Karpas-422 (cell line): ENCODE data around the gene COX7C. TPM values are rescaled to one million over a fixed set of nuclear protein-coding genes. Genes with fewer than 3 reads are reported as not detected.
"Not testable (repeated sequence)": the region's sequence is repeated elsewhere in the genome, so short reads cannot be mapped to it uniquely, and the experiment has no call there.

Experiments used
- DNase-seq: peaks from one replicate; pipeline ENCODE4 v3.0.0-alpha.2; 2015
- H2AFZ ChIP-seq: fragments of 200-600 bp; sonication (generic); 2 replicates; pipeline ENCODE4 v1.6.1; 2014; ENCODE audit warnings: antibody characterized with exemption, low read length, mixed read lengths
- H3K27ac ChIP-seq: fragments of 200-600 bp; sonication (generic); 2 replicates; pipeline ENCODE4 v1.5.1; 2014; ENCODE audit warnings: mild to moderate bottlenecking, low read length, moderate library complexity
- H3K27me3 ChIP-seq: fragments of 200-600 bp; sonication (generic); 2 replicates; pipeline ENCODE4 v1.6.1; 2014; ENCODE audit warnings: low read length, mixed read lengths
- H3K36me3 ChIP-seq: fragments of 200-600 bp; sonication (generic); 2 replicates; pipeline ENCODE4 v1.6.1; 2014; ENCODE audit warnings: low read length, mixed read lengths; ENCODE audit not compliant: insufficient read depth
- H3K4me1 ChIP-seq: fragments of 200-600 bp; sonication (generic); 2 replicates; pipeline ENCODE4 v1.6.1; 2014; ENCODE audit warnings: mild to moderate bottlenecking, low read length, mixed read lengths
- H3K4me2 ChIP-seq: fragments of 200-600 bp; sonication (generic); 2 replicates; pipeline ENCODE4 v1.6.1; 2014; ENCODE audit warnings: low read length, low read depth, mild to moderate bottlenecking; ENCODE audit not compliant: poor library complexity, severe bottlenecking
- H3K4me3 ChIP-seq: fragments of 200-600 bp; sonication (generic); 2 replicates; pipeline ENCODE4 v1.5.1; 2014; ENCODE audit warnings: mild to moderate bottlenecking, antibody characterized with exemption, low read length, mixed read lengths
- H3K79me2 ChIP-seq: fragments of 200-600 bp; sonication (generic); 2 replicates; pipeline ENCODE4 v1.6.1; 2014; ENCODE audit warnings: mild to moderate bottlenecking, low read length, mixed read lengths
- H3K9ac ChIP-seq: fragments of 200-600 bp; sonication (generic); 2 replicates; pipeline ENCODE4 v1.6.0; 2014; ENCODE audit warnings: low read length
- H3K9me2 ChIP-seq: fragments of 200-600 bp; sonication (generic), shearing (Covaris generic); replicated peaks from 2 replicates; pipeline ENCODE4 v1.6.0; 2014; ENCODE audit warnings: mild to moderate bottlenecking, low read length, moderate library complexity; ENCODE audit not compliant: insufficient read depth
- H3K9me3 ChIP-seq: fragments of 300-700, 200-600 bp; sonication (generic); 2 replicates; pipeline ENCODE4 v1.6.1; 2014; ENCODE audit warnings: low read length, mixed read lengths
- H4K20me1 ChIP-seq: fragments of 200-600 bp; sonication (generic); 2 replicates; pipeline ENCODE4 v1.6.1; 2014; ENCODE audit warnings: mild to moderate bottlenecking, antibody characterized with exemption, low read length, low read depth; ENCODE audit not compliant: insufficient read depth
- total RNA-seq: library from RNA; depleted of rRNA; stranded (reverse); fragments of >200 nt; shearing (Covaris generic); gene quantifications from 2 replicates; pipeline ENCODE4 v1.2.3, GENCODE V29; 2014; ENCODE audit warnings: low replicate concordance; rRNA removed

COX7C gene
- 342 and 598 TPM in 2 replicates for total RNA-seq

- Histone ChIP-seq H3K4me2 (peak within 1 kb of the TSS; percentile 77), H4K20me1 (no peaks in the 10 kb centered on the region; the same call in 1 of the 2 replicates), H3K27me3 (no peaks in the 10 kb centered on the region), H3K9ac (peak within 1 kb of the TSS; percentile 83), H2AFZ (peak within 1 kb of the TSS; percentile 97), H3K4me3 (peak within 1 kb of the TSS; percentile 73), H3K9me2 (no peaks in the 10 kb centered on the region), H3K79me2 (peaks cover 15% of the 10 kb centered on the region), H3K9me3 (no peaks in the 10 kb centered on the region), H3K4me1 (peaks cover 9% of the 10 kb centered on the region), H3K36me3 (peaks cover 29% of the 10 kb centered on the region), H3K27ac (peak within 1 kb of the TSS; percentile 42)
- peak; percentile 99 for DNase-seq
Observed at GRCh38 chr5:86617756-86618576, at the start of gene COX7C. TSS of gene COX7C (plus strand) at chr5:86617941. CDS start at chr5:86618056, 115 bp downstream.

DNA sequence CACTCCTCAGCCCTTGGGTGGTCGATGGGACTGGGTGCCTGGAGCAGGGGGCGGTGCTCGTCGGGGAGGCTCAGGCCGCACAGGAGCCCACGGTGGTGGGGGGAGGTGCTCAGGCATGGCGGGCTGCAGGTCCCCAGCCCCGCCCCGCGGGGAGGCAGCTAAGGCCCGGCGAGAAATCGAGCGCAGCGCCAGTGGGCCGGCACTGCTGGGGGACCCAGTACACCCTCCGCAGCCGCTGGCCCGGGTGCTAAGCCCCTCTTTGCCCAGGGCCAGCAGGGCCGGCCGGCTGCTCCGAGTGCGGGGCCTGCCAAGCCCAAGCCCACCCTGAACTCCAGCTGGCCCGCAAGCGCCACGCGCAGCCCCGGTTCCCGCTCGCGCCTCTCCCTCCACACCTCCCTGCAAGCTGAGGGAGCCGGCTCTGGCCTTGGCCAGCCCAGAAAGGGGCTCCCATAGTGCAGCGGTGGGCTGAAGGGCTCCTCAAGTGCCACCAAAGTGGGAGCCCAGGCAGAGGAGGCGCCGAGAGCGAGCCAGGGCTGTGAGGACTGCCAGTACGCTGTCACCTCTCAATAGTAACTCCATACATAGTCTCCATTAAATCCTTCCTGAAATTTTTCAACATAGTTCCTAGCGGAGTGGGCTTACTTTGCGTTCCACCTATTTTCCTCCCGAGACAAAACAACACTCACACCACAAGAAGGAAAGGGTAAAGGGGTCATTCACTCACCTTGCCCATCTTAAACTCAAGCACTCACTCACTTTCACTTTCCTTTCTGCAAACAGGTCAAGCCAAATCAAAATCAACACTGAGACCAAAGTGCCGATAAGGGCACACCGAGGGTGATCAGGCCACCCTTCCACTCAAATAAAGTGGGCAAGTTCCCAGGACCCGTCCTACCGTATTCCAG, 48.0 kb upstream of the COX7C start:
- not testable (repeated sequence) for H3K4me2 ChIP-seq, H3K27ac ChIP-seq, H4K20me1 ChIP-seq, H3K4me1 ChIP-seq, H3K9me2 ChIP-seq, H3K79me2 ChIP-seq, DNase-seq, H3K36me3 ChIP-seq, H3K9me3 ChIP-seq, H3K9ac ChIP-seq, H2AFZ ChIP-seq, H3K27me3 ChIP-seq, H3K4me3 ChIP-seq

GRCh38 chr5:86570427-86571083, 47.2 kb upstream of the COX7C start:
- Histone ChIP-seq H3K9ac (no peak overlapping the region), H3K27ac (no peak overlapping the region), H4K20me1 (no peaks in the 10 kb centered on the region), H3K4me3 (no peak overlapping the region), H3K9me2 (no peaks in the 10 kb centered on the region), H3K4me1 (no peaks in the 10 kb centered on the region), H3K79me2 (no peaks in the 10 kb centered on the region), H3K36me3 (no peaks in the 10 kb centered on the region), H3K4me2 (no peak overlapping the region), H2AFZ (no peak overlapping the region), H3K9me3 (no peaks in the 10 kb centered on the region), H3K27me3 (no peaks in the 10 kb centered on the region)
- DNase-seq = no peak

GRCh38 chr5:86571109-86571508, 46.6 kb upstream of the COX7C start:
- not testable (repeated sequence) for H3K9ac ChIP-seq, H4K20me1 ChIP-seq, H3K27ac ChIP-seq, H3K9me2 ChIP-seq, H3K4me2 ChIP-seq, H3K79me2 ChIP-seq, H3K4me1 ChIP-seq, H3K9me3 ChIP-seq, H3K4me3 ChIP-seq, H3K27me3 ChIP-seq, DNase-seq, H2AFZ ChIP-seq, H3K36me3 ChIP-seq

GRCh38 chr5:86572825-86573517, 44.8 kb upstream of the COX7C start:
- H3K27me3 ChIP-seq = no peaks in the 10 kb centered on the region
- DNase-seq = no peak
- no peaks in the 10 kb centered on the region for H3K79me2 ChIP-seq
- H3K4me3 ChIP-seq = no peak overlapping the region
- no peak overlapping the region for H3K9ac ChIP-seq
- no peaks in the 10 kb centered on the region for H3K9me2 ChIP-seq
- no peaks in the 10 kb centered on the region for H3K36me3 ChIP-seq
- H3K4me2 ChIP-seq = no peak overlapping the region
- no peaks in the 10 kb centered on the region for H4K20me1 ChIP-seq
- H2AFZ ChIP-seq = no peak overlapping the region
- no peak overlapping the region for H3K27ac ChIP-seq
- no peaks in the 10 kb centered on the region for H3K4me1 ChIP-seq
- no peaks in the 10 kb centered on the region for H3K9me3 ChIP-seq

DNA sequence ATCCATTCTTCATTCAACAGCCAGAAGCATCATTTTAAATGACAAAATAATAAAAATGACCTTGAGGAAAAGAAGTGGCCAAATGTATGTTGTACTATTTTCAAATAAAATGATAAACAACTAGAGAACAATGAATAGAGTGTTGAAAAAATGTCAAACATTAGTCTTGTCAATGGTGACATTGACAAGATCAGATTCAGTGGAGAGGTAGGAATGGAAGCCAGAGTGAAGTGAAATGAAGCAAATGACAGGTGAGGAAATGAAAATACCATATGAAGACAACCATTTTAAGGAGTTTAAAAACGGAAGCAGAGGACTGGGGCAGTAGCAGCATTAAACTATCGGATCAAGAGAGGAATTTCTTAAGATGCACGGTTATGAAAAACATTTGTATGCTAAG, 38.2 kb upstream of the COX7C start:
- no peaks in the 10 kb centered on the region for H3K9me3 ChIP-seq
- no peak overlapping the region for H3K4me3 ChIP-seq
- no peak overlapping the region for H3K9ac ChIP-seq
- H4K20me1 ChIP-seq = no peaks in the 10 kb centered on the region
- H3K4me1 ChIP-seq = no peaks in the 10 kb centered on the region
- DNase-seq = no peak
- H3K36me3 ChIP-seq = no peaks in the 10 kb centered on the region
- no peak overlapping the region for H2AFZ ChIP-seq
- no peak overlapping the region for H3K27ac ChIP-seq
- no peak overlapping the region for H3K4me2 ChIP-seq
- H3K79me2 ChIP-seq = no peaks in the 10 kb centered on the region
- no peaks in the 10 kb centered on the region for H3K9me2 ChIP-seq
- H3K27me3 ChIP-seq = no peaks in the 10 kb centered on the region

- H4K20me1 ChIP-seq = no peaks in the 10 kb centered on the region
- no peak overlapping the region for H3K4me3 ChIP-seq
- H3K9me2 ChIP-seq = peaks cover 3% of the 10 kb centered on the region; the same call in 1 of the 2 replicates
- no peak overlapping the region for H3K9ac ChIP-seq
- H3K4me2 ChIP-seq = no peak overlapping the region
- no peaks in the 10 kb centered on the region; the same call in 1 of the 2 replicates for H3K9me3 ChIP-seq
- H3K36me3 ChIP-seq = no peaks in the 10 kb centered on the region
- H3K4me1 ChIP-seq = no peaks in the 10 kb centered on the region
- no peak overlapping the region for H2AFZ ChIP-seq
- no peaks in the 10 kb centered on the region for H3K79me2 ChIP-seq
- DNase-seq = no peak
- H3K27ac ChIP-seq = no peak overlapping the region
- H3K27me3 ChIP-seq = no peaks in the 10 kb centered on the region
Observed at GRCh38 chr5:86596476-86596875, 21.3 kb upstream of the COX7C start.
